GM18867 (cell line): ENCODE results near the gene TTC22.
A peak's percentile ranks its signal among the peaks of the same experiment; 100 is the strongest.

Source experiments
- ATAC-seq: cut with Tn5 transposase; IDR thresholded peaks from one replicate; pipeline ENCODE4 v1.9.1; 2021; ENCODE audit warnings: mild to moderate bottlenecking, moderate library complexity; ENCODE audit not compliant: unreplicated experiment

TTC22 gene

GRCh38 chr1:54800899-54801759 lies at the start of gene TTC22:
TTC22 (minus strand) TSS chr1:54801323; CDS start chr1:54801163, 160 bp downstream.
- ATAC-seq: peak; percentile 82

DNA sequence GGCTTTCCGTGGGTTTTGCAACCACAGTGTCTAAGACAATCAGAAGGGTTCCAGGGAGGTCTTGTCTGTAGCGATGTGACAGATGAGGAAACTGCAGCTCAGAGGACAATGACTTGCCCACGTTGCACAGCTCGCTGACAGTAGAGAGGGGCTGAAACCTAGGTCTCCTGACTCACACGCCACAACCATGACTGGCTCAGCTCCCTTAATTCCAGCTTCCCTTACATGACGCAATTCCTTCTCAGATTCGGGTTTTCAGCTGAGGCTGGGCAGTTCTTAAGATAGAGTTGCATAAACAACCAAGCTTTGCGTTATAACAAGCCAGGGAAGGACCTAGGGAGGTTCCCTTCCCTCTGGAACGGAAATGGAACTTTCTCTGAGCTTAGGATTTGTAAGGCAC lies 49.6 kb upstream of the TTC22 start:
- no peak for ATAC-seq

- no peak for ATAC-seq
These were observed 49.1 kb upstream of the TTC22 start for GRCh38 chr1:54850069-54850730.

- no peak for ATAC-seq
These were observed 48.3 kb upstream of the TTC22 start for GRCh38 chr1:54849219-54850068.

- ATAC-seq: no peak
These were observed 47.2 kb upstream of the TTC22 start for GRCh38 chr1:54848134-54848948.

- no peak for ATAC-seq
These were observed 45.7 kb upstream of the TTC22 start for GRCh38 chr1:54846716-54847284.

- no peak for ATAC-seq
These were observed 45.2 kb upstream of the TTC22 start for GRCh38 chr1:54846301-54846700.

DNA sequence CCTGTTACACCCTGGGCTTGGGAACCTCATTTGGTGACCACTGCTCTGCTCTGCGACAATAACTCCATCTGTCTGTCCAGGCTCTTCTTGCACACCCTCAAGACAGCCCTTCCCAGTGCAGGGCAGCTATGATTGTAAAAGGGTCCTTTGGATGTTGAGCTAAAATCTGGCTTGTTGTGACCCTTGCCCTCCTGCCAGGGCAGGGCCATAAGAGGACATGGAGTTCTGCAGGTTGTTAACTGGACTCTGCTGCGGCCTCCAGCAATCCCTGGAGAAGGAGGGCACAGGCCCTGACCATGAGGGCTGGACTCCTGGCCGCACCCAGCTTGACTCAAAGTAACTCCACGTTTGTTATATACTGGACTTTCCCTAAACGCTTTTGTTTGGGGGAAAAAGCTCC lies 44.6 kb upstream of the TTC22 start:
- ATAC-seq: no peak

DNA sequence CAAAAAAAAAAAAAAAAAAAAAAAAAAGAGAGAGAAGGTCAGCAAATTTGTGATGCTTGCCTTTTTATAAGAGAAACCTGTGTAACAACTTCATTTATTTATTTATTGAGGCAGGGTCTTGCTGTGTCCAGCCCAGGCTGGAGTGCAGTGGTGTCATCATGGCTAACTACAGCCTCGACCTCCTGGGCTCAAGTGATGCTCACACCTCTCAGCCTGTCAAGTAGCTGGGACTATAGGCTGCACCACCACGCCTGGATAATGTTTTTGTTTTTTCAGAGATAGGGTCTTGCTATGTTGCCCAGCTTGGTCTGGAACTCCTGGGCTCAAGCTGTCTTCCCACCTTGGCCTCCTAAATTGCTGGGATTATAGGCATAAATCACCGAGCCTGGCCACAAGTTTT lies 43.4 kb upstream of the TTC22 start:
- ATAC-seq: no peak

- ATAC-seq: no peak
These were observed 42.3 kb upstream of the TTC22 start for GRCh38 chr1:54843449-54843848.

GRCh38 chr1:54842963-54843362 lies 41.8 kb upstream of the TTC22 start:
- no peak for ATAC-seq

DNA sequence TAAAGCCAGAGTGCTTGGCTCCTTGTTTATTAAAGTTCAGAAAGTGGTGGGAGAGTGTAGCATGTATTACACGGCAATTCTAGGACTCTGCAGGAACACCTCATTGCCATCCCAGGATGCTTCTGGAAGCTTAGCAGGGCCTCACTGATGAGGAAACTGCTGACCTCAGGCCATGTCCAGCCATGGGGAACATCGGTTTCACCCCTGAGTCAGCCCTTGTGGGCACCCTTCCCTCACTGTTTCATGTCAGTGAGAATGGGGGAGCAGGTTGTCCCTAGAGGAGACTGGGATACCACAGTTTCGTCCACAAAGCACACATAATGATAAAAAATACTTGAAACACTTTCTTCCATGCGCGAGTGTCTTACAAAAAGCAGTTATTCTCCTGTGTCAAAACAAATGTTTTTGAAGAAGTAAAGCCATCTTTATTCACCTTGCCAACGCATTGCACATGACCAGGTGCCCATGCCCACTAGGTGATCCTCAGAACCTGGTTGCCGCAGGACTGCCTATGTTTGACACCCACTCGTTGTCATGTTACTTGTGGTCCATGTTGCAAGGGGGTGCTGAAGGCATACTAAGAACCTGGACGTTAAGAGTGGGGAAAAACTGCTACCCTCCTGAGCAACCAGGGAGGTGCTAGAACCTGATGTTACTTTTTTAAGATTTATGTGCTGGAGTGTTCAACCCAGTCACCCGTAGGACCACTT lies 41.2 kb upstream of the TTC22 start:
- ATAC-seq: no peak

DNA sequence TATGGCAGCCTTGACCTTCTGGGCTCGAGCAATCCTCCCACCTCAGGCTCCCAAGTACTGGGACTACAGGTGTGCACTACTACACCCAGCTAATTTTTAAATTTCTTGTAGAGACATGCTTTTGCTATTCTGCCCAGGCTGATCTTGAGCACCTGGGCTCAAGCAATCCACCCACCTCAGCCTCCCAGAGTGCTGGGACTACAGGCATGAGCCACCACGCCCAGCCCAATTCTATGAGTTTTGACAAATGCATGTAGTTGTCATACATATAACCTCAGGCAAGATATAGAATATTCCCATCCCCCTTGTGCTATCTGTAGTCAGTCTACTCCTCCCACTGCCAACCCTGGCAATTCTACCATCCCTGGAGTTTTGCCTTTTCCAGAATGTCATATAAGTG lies 38.7 kb upstream of the TTC22 start:
- no peak for ATAC-seq

DNA sequence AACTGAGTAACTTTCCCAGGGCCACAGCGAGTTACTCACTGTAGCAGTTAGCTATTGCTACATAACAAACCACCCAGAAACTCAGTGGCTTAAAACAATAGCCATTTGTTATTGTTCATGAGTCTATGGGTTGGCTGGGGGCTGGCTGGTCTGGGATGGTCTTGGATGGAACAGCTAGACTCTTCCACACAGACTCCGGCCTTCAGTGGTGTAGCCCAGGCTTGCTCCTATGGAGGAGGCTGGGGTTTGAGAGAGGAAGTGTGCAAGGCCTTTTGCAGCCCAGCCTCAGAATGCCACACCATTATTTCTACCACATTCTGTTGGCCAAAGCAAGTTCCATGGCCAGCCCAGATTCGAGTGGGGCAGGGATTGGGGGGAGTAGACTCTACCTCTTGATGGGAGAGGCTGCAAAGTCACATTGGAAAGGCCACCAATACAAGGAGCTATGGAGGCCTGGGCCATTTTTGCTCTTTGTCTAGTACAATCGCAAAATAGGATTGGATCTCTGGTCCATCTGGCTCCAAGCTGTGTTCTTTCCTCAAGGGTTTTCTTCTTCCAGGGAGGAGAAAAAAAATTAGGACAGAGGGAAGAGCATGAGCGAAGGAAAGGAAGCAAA lies 37.5 kb upstream of the TTC22 start:
- no peak for ATAC-seq

DNA sequence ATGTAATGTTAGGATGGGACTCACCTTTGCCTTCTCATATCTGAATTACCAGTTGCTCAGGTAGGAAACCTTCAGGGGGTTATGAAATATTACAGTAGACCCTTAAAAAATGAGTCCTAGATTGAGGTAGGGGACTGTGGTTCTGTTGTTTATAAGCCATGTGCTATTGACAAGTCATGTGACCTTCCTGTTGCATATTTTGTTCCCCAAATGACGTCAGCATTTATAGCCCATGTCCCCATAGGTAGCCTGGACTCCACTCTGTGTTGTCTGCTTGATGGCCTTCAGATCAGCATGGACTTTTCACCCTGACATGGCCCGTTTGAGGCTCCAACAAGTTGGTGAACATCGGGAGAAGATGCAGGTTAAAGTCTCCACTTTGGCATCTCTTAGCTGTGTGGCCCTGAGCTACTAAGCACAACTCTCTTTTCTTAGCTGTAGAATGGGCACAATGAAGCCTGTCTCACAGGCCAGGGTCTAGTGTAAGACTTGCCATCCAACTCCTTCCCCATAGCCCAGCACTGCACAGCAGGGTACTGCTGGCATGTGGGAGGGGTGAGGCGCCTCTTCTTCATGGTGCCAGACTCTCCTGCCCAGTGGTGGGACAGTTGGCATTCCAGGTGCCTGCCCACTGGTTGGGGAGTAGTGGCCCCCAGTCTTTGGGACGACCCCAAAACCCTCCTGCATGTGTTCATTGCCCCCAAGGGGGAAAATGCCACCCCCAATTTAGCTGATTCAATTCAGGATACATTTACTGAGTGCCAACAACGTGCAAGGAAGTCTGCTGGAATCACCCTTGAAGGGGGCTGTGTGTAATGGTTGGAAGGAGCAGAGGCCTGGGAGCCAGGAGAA lies 36.1 kb upstream of the TTC22 start:
- no peak for ATAC-seq

GRCh38 chr1:54836594-54836993 lies 35.5 kb upstream of the TTC22 start:
- ATAC-seq: no peak

GRCh38 chr1:54835970-54836369 lies 34.8 kb upstream of the TTC22 start:
- ATAC-seq: no peak
